Measurements from ENCODE around the gene CMBL. TPM values are rescaled to one million over a fixed set of nuclear protein-coding genes. Genes with fewer than 3 reads are reported as not detected.
A peak's percentile ranks its signal among the peaks of the same experiment; 100 is the strongest.

The CMBL gene
- total and polyA plus RNA-seq, 8 donors = 2.7 to 153 (median 19.0) TPM; not detected in 1

GRCh38 chr5:10354048-10354872 lies 46.6 kb upstream of the CMBL start:
- Histone ChIP-seq H3K36me3 (no peaks in the 10 kb centered on the region), H3K4me1 (peaks cover 28 to 63% (median 42%) of the 10 kb centered on the region in 4 donors), H3K4me3 (peak overlapping the region; percentile 71 to 100 (median 86)), H3K27ac (peak overlapping the region; percentile 97 to 99 (median 99)), H3K9me3 (no peaks in the 10 kb centered on the region), H3K27me3 (no peaks in the 10 kb centered on the region)
- 0 to 1% (median 1%) methylated on average over 29 to 54 of the region's 54 CpGs for whole genome bisulfite sequencing, 5 donors
- TF ChIP-seq POLR2AphosphoS5 (IDR thresholded peaks at IDR 0.05) = no peak
- no peak for TF ChIP-seq CTCF (IDR thresholded peaks at IDR 0.05)
- TF ChIP-seq POLR2A (IDR thresholded peaks at IDR 0.05) = no peak
- TF ChIP-seq EP300 (IDR thresholded peaks at IDR 0.05) = no peak
- DNase-seq = peak; percentile 49 to 87
- intact Hi-C loops (cut with DNase I; ENCODE audit: low total_unique reads) = no loop called here

GRCh38 chr5:10353241-10354047 lies 45.7 kb upstream of the CMBL start, which contains the start of gene MARCHF6:
Gene MARCHF6 (plus strand): TSS chr5:10353695. CDS start chr5:10353899, 204 bp downstream.
- peak within 1 kb of the TSS; percentile 71 to 100 (median 86) for H3K4me3 ChIP-seq
- intact Hi-C loops (cut with DNase I; ENCODE audit: low total_unique reads) = no loop called here
- H3K27ac ChIP-seq = peak within 1 kb of the TSS; percentile 97 to 99 (median 99)
- H3K27me3 ChIP-seq = no peaks in the 10 kb centered on the region
- H3K9me3 ChIP-seq = no peaks in the 10 kb centered on the region
- no peaks in the 10 kb centered on the region for H3K36me3 ChIP-seq
- H3K4me1 ChIP-seq = peaks cover 28 to 55% (median 38%) of the 10 kb centered on the region in 4 donors
- peak; percentile 83 to 98 (median 97) for TF ChIP-seq POLR2AphosphoS5 (IDR thresholded peaks at IDR 0.05)
- TF ChIP-seq CTCF (IDR thresholded peaks at IDR 0.05) = no peak
- no peak for TF ChIP-seq EP300 (IDR thresholded peaks at IDR 0.05)
- peak in 2 of 4 donors; percentile 87 for TF ChIP-seq POLR2A (IDR thresholded peaks at IDR 0.05)
- 0 to 1% (median 0%) methylated on average over 31 to 92 of the region's 92 CpGs for WGBS, 5 donors
- DNase-seq = peak; percentile 98

GRCh38 chr5:10352430-10353240 lies 44.9 kb upstream of the CMBL start:
- intact Hi-C loops (cut with DNase I; ENCODE audit: low total_unique reads) = no loop called here
- peak overlapping the region; percentile 71 to 100 (median 86) for H3K4me3 ChIP-seq
- WGBS, 5 donors = 16 to 25% (median 20%) methylated on average over 19 of the region's 19 CpGs
- TF ChIP-seq POLR2AphosphoS5 (IDR thresholded peaks at IDR 0.05) (no peak), CTCF (IDR thresholded peaks at IDR 0.05) (no peak), POLR2A (IDR thresholded peaks at IDR 0.05) (no peak), EP300 (IDR thresholded peaks at IDR 0.05) (no peak)
- no peaks in the 10 kb centered on the region for H3K36me3 ChIP-seq
- H3K27ac ChIP-seq = peak overlapping the region; percentile 97 to 99 (median 99)
- no peaks in the 10 kb centered on the region for H3K9me3 ChIP-seq
- no peaks in the 10 kb centered on the region for H3K27me3 ChIP-seq
- no peak for DNase-seq
- peaks cover 28 to 47% (median 35%) of the 10 kb centered on the region in 4 donors for H3K4me1 ChIP-seq
